H1 (cell line): ENCODE results near the gene PIK3R5. TPM values are rescaled to one million over a fixed set of nuclear protein-coding genes. Genes with fewer than 3 reads are reported as not detected.

Experiments
- CHD7 ChIP-seq: fragments of 300-600 bp; sonication (generic); IDR thresholded peaks from 2 replicates; pipeline ENCODE4 v1.7.1; 2012; ENCODE audit warnings: low read length, moderate library complexity, mild to moderate bottlenecking, inconsistent platforms; ENCODE audit not compliant: insufficient replicate concordance
- JUND ChIP-seq: IDR thresholded peaks from 2 replicates; pipeline ENCODE4 v1.6.1; 2011; ENCODE audit warnings: mild to moderate bottlenecking, improper control_type of control experiment, low read length
- SP4 ChIP-seq: IDR thresholded peaks from 2 replicates; pipeline ENCODE4 v1.6.1; 2012; ENCODE audit warnings: low read length, inconsistent platforms
- SUZ12 ChIP-seq: fragments of 200-600 bp; sonication (generic); IDR thresholded peaks from 2 replicates; pipeline ENCODE4 v1.6.1; 2012; ENCODE audit warnings: mild to moderate bottlenecking, inconsistent platforms, low read length, moderate library complexity, mixed read lengths
- polyA plus RNA-seq, 7 experiments: library from polyadenylated mRNA; depleted of rRNA in 3 of 7; stranded (reverse) in 5 of 7; unstranded in 2 of 7; fragments of >200 nt in 5 of 7; fragments of 200-250 nt in 2 of 7; gene quantifications; 1 replicate in 5 of 7; 2 replicates in 1 of 7; 4 replicates in 1 of 7; pipeline versions ENCODE4 v1.2.1 to v1.2.3, GENCODE V29; 2011 to 2013; ENCODE audit warnings: missing spikeins in 2 of 7, mixed read lengths in 2 of 7
- total RNA-seq: library from RNA; stranded (reverse); fragmentation: NEBNext Ultra II Directional; extraction: Animal tissue kit (Norgen Biotek cat#: 25700); gene quantifications from 2 replicates; pipeline ENCODE4 v1.2.1, GENCODE V29; 2021

PIK3R5 gene
- total and polyA plus RNA-seq, 2 of the 8 experiments (the other 6 are each of a cell fraction or from before 2014, with no cell fraction given): 2.7 to 4.3 TPM

DNA sequence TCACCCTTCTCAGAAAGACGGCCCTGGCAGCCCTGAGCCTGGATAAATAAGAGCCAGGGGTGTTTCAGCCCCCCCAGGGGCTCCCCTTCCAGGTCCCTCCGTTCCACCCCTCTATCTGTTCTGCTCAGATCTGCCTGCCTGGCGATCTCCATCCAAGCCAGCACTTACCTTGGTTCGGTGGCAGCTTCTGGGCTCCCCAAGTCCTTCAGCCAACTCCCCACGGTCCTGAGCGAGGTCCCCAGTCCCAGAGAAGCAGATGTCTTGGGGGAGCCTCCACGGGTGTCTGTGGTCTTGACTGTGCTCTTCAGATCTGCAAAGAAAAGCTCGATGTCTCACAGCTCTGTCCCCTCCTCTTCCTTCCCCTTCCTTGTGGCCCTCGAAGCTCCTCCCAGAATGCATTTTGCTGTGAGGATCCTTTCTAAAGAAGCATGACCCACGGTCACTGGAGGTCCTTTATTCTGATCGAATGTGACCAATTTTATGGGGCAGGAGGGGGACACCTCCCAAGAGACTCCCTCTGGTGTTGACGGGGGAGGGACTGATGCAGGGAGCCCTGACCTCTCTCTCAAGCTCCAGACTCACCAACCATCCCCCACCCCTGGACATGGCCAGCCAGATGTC, 98.0 kb downstream of the PIK3R5 start, which contains the start of gene PIK3R6 (continued):
- no peak for TF ChIP-seq CHD7
- TF ChIP-seq SP4: no peak
- TF ChIP-seq JUND: no peak
- TF ChIP-seq SUZ12: no peak
- TF ChIP-seq, all 59 proteins: peak for 0
